HG03196 (cell line): ENCODE data around the gene UXS1.

Experiments
- ATAC-seq: cut with Tn5 transposase; IDR thresholded peaks from one replicate; pipeline ENCODE4 v1.9.1; 2021; ENCODE audit not compliant: unreplicated experiment

The UXS1 gene

DNA sequence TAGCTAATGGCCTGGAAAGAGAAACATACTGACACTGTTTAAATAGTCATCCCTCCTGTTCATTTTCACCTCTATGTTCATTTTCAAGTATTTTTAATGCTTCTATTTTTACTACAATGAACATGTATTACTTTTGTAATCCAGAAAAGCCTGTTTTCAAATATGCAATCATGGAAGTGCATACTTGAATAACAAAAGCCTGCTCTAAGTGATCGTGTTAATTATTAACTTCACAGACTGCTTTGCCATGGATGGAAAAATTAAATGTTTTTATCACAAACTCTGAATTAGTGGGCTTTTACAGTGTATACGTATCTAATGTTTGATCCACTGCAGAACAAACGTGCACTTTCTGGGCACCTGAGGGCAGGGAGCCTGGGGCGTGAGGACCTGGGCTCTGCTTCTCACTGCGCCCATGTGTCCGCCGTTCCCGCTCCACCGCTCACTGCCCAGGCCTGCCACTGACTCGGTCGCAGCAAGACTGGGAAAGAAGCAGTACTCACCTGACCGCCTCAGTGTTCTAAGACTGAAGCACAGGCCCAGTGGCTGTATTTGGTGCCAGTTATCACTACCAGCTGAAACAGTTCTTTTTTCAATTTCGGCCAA is 80.6 kb downstream of the UXS1 start:
- ATAC-seq = no peak

DNA sequence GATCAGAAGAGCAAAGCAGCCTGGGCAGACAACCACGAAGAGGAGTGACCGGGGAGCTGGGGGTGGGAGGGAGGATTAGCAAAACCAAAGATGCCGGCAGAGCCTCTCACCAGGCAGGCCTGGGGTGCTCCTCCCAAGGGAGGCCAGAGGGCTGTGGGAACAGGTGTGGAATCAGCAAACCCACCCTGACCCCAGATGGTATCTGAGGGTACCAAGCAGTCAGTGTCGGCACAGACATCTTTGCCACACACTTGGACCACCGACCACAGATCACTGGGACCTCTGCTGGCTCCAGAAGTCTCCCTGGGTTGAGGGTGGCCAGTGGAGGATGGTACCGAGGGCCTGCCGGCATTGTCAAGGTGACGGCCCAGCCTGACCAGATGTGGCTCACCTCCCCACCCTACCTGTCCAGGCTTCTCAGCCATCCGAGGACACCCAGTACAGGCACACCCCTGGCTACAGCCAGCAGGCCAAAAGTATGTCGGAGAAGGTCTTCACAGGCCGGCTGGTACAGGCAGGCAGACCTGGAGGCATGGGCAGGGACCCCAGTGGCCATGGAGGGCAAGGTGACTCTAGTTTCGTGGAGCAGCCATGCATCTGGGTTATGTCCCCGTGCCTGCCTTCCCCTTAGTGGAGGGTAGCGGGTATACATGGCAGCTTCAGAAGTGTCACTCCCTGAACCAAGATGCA is 82.1 kb downstream of the UXS1 start:
- ATAC-seq = no peak

DNA sequence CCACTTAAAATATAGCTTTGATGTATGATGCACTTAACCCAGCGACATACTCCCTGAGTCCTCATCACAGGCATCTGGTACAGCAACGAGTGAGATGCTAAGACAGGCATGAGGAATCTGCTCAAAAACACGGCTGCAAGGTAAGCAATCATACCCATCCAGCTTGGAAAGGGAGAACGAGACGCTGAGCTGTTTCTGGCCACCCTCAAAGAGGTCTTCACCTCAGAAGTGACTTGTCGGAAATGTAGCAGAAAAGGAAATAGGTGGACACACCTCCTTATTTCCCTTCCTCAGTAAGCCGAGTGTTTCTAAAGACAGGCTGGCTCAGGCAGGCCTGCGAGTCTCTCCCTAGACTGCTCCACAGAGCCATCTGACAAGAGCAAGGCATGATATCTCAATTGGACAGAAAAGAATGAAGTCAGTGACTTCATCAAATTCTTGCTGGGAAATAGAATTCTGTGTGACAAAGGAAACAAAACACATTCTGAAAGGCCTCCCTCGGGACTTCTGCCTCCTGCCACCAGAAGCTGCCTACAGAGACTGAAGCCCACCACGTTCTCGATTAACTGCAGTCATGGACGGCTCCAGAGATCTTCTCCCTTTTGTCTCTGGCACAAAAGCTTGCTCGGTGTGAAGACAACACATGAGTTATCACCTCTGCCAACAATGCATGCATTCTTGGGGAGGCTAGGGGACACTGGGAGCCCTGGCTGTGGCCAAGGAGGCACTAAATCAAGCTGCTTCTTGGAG is 84.3 kb downstream of the UXS1 start:
- no peak for ATAC-seq

DNA sequence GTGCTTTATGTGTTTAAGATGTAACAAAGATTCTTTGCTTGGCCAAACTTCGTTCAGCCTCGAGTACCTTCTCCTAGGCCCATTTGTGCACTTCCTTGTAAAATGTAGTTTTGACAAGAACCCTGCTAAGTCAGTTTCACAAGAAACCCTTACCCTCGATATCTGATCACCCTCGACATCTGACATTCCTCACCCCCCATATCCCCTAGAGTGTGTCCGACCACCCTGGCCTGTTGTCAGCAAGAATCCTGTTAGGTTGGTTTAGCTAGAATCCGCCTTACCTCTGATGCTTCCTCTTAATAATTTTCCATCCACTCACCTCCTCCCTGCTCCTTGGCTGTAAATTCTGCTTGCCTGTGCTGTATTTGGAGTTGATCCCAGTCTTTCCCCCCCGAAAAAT is 85.3 kb downstream of the UXS1 start:
- ATAC-seq = no peak

DNA sequence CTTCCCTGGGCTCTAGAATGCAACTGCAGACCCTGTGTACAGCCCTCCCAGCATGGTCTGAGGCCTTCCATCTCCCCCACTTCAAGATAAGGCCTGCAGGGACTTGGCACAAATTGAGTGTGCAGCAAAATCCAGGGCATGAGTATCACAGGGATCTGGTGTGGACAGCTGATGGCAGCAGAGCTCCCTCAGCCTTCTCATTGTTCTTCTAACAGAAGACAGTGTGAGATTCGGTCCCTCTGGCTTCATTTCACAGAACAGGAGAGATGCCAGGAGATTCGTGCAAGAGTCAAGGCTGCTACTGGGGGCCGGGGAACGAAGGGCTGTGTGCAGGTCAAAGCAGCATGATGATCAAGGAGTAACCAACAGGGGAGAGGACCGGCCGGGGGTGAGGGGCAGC is 85.8 kb downstream of the UXS1 start:
- no peak for ATAC-seq

DNA sequence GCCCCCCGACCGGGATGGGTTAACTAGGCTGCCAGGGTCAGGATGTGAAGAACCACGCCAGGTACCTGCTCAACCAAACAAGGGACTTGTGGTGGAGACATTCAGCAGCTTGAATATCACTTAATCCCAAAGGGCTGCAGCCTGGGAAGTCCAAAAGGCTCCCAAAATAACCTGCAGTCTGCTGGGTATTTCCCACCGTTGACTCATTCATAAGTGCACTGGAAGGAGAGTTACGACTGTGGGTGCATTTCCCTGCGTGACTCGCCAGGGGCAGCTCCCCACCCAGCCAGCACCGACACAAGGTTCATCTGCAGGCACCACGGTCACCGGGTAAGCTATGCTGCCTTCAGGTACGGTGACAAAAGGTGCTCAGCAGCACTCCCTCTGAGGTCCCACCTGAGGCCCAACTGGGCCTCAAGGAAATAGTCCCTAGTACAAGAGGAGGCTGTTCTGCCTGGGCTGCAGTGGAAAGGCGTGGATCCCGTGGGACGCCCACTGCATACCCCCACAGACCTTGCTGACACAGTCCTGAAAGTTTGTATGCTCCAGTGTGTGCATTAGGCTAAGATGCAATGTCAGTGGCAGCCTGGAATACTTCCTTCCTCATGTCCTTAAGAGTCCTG is 86.5 kb downstream of the UXS1 start:
- ATAC-seq = peak; percentile 64

DNA sequence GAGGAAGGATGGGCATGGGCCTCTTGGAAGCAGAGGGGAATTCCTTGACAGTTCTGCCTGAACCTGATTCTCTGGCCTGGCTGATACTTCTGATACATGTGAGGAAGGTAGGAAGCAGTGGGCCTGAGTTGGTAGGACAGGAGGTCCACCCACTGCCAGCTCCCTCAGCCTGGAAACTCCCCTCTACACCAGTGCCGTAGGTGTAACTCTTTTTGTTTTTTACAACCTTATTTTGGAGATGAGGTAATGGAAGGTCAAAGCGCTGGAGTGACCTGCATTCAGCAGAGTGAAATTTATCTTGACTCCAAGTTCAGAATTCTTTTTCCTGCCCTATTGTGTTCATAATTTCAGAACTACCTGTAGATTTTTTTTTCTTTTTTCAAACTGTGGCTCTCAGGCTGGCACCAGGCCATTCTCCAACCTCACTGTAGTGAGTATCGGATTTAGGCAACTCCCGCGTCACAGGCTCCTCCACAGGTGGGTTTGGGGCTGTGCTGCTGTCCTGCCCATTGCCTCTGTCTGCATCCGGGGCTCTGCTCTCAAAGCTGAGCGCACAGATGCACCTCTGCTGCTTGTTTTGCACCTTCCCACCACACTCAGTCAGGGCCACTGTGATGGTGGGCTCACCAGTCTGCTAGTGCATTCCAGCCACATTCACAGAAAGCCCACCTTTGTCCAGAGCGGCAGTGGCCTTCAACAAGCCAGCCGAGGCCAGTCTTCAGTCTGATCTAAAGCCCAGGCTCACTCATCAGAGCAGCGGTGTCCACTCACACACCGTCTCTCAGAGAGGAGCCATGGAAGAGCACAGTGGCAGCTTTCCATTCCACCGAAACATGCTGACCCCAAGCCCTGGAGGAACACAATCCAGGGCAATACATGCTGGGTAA is 87.2 kb downstream of the UXS1 start:
- ATAC-seq = no peak

DNA sequence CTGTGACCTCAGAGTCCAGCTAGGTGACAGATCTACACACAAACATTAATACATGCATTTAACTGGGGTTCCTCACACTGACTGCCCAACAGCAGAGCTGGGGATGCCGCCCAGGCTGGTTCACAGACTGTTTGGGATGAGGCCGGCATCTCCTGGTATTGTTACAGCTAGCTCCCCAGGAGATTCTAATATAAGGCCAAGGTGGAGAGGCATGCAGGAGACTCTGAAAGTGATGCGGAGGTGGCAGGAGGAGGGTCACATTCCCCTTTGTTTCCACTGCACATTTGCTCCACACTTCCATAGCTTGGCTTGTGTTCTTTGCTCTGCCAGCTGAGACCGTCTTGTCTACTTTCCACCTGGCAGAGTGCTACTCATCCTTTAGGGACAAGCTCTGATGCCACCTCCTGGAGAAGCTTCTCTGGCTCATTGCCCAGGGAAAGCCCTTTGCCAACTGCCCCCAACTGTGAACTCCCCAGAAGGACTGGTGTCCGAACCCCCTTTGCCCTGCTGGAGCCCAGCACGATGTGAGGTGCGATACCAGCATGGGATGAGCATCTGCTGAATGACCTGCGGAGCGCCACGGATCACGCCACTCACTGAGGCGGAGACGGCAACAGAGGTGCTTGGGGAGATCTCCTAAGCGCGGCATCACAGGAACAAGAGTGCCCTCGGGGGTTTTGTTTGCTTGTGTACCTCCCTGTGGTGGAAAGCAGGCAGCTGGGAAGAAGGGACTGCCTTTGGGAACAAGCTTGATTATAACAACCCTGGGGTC is 88.8 kb downstream of the UXS1 start:
- no peak for ATAC-seq

DNA sequence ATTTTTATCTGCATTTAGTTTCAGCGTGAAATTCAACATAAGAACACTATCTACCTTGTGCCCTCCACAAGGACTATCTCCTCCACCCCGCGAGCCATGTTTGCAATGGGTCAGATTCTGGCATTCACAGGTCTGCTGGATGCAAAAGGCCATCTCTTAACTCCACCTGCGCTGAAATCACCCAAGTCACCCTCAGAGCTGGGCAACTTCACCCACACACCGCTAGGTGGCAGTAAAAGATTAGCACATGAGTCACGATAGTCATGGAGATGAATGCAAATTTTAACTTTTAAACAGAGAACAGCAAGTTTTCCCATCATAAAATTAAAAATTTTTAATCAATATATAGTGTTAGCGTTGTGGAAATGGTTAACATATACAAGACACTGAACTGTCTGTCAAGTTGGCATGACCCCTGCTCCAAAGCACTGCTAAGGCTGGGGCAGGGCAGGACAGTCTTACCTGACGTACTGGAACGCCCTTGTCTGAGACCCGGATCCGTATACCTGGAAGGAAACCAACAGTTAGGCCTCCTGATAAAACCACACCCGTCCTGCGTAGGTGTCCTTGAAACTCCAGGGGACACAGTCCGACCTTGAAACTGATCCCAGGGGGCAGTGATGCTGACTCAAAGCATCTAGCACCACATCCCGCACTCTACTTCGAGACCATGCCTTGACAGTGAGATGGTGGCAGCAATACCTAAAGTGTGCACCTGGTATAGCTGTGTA is 89.6 kb downstream of the UXS1 start:
- ATAC-seq = peak; percentile 45

DNA sequence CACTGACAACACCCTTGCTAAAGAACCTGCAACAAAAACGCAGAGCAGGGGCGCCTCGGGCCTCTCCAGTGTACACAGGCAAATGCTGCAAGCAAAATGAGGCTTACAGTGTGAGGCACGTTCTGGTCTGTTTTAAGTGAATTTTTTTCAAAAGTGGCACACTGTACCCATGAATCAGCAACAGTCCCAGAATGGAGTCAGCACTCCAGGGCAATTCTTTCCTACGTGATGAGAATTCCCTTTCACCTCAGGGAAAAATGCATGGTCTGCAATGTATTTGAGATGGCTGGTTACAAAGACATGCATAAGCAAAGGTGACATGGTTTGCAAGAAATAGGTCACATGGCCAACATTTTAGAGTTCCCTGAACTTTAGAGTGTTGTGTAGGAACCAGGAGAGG is 94.4 kb downstream of the UXS1 start:
- ATAC-seq = no peak

DNA sequence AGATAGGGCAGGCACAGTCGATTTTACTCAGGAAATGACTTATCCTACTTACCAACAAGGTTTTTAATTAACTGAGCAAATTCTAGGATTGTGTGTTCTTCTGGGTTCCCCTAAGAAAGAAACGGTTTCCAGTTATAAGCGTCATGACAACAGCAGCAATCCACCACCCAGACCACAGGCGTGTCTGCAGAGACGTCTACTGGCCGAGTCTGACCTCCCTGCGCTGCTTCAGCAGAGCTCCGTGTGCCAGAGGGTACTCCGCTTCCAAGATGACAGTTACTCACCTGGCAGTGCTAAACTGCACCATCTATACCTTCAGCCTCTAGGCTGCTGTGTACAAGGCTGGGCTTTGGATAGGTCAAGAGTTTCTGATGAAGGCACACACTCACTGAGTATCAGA is 95.4 kb downstream of the UXS1 start:
- ATAC-seq = no peak

DNA sequence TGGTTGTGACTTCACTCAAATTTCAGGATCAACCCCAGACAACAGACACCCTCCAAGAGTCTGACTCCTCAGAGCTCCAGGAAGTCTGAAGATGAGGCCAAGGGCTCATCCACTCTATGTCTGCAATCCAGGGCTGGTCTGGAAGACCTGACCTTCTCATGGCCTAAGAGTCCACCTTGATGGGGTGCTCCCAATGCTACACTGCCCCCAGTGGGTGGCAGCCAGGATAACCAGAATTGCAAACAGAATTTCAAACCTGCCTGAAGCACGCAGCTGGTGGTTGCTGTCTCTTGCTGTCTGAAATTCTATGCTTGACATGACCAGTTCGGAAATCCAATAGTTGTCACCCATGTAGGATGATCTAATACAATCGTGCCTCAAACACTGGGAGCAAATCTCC is 96.0 kb downstream of the UXS1 start:
- no peak for ATAC-seq

DNA sequence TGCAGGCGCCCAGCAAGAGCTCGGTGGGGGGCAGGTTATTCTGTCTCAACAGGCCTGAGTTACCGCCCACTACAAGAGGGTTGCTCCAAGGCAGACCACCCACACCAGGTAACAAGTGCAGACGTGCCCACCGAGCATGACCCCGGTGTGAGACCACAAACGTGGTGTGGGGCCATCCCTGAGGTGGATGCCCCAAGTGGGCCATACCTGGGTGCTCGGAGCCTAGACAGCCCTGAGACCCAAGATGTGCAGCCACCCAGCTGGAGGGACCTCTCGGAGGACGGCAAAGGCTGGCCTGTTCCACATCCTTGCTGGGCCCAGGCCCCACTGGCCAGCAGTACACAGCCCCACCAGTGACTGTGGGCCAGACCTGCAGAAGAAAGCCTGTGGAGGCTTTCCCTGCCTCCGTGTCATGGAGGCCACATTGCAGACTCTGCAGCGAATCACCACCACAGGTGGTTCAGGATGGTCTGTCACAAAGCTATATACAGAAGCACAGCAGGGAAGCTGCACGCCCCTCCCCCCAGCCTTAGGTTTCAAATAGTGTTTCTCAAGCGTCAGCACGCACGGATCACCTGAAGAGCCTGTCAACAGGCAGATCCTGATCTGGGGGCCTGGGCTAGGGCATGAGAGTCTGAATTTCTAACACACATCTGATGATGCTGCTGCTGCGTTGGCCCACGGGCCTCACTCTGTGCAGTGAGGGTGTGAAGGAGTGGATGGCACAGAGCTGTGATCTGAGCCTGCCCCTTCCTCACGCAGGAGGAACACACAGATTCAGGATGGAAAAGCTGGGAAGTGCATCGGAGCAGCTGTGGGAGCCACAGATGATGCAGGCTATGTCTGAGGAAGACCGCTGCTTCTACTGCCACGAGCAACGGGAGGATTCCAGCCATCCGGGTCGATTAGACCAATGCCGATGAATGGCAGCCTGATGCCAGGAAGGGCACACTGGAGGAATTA is 96.8 kb downstream of the UXS1 start:
- no peak for ATAC-seq

DNA sequence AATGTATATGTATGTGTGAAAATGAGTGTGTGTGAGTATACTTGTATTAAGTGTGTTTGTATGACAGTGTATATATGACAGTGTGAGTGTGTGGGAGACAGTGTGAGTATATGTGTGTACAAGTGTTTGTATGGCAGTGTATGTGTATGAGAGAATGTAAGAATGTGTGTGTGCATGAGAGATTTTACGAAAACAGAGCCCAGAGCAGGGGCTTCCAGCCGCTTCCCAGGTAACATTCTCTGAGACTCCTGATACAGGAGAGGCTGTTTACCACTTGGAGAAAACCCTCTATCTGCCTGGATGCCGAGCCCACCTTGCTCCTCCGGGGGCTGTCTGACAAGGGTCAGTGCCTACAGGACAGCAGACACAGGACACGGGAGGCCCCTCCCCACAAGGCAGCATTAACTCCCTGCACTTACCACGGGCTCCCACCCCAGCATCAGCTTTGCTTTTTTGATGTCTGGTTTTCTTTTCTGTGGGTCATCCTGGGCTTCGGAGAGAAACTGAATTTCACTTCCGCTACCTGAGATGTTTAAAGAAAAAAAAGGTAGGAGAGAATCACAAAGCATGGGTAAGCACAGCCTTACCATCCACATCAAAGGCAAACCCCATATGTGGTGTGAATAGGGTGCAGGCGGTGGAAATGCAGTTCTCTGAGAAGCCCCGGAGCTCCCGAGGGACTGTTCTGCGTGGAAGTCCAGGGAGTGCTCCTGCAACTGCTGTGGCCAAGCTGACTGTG is 97.6 kb downstream of the UXS1 start:
- no peak for ATAC-seq

DNA sequence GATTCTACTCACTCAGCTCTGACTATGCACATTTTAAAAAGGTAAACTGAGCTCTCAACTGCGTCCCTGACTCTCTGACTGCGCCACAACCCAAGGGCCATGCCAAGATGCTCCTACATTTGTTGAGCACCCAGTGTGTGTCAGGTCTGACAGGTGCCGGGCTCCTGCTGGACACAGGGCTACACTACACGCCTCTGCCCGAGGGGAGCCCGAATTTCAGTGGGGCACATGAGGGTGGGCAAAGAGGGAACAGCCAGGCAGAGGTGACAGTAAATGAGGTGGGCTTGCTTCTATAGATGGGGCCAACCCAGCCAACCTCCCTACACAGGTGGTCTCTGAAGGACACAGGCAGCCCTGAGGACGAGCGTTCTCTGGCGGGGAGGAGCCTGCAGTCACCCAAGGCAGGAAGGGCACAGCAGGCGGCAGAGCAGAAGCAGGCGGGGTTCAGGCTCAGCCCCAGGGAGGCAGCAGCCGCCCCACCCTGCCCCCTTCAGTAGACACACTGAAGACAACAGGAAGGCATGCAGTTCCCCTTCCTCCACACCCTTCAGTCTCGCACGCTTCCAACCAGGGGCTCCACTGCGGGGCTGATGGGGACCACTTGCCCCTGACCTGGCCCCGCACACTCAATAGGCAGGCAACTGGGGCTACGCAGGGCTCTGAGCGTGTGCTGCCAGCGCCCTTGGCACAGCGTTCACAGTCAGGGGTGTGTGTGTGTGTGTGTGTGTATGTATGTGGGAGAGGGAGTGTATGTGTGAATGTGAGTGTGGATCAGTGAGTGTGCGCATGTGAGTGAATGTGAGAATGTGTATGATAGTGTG is 98.4 kb downstream of the UXS1 start:
- ATAC-seq = no peak

DNA sequence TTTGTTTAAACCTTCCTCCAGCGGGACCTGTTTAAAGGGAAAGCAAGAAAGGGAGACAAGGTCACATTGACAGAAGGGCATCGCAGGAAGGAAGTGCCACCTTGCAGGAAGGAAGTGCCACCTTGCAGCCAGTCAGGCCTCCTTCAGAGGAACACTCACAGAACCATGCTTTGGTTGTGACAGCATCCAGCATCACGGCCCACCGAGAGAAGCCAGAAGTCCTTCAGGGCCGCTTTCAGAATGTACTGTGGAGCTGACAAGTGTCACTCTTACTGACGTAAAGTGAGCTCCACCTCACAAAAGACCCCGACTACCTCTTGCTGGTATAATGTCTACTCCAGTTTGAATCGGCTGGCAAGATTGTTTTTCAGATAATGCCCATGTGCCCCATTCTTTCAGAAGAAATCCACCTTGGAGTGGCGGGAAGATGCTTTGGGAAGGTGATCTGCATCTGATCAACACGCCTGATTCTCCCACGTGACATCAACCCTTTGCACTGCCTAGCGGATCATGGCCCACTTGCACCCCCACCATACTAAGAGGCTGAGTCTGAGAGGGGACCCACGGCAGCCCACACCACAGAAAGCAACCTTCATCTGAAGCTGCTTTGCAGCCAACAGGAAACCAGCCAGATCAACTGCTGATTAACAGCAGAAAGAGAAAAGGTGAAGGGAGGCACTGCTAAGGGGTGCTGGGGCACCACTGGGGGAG is 99.8 kb downstream of the UXS1 start:
- no peak for ATAC-seq
